Neural progenitor cell (in vitro differentiated cells): ENCODE data around the gene DTNBP1. TPM values are rescaled to one million over a fixed set of nuclear protein-coding genes. Genes with fewer than 3 reads are reported as not detected.

Experiments
- DNase-seq: peaks from one replicate; pipeline ENCODE4 v3.0.0-alpha.2; 2016; ENCODE audit warnings: low spot score
- H2AFZ ChIP-seq: fragments of 200-600 bp; sonication (generic); replicated peaks from 2 replicates; pipeline ENCODE4 v1.6.1; 2016; ENCODE audit warnings: antibody characterized with exemption
- H3F3A ChIP-seq: fragments of 200-600 bp; sonication (generic); 2 replicates; pipeline ENCODE4 v1.6.1; 2016; ENCODE audit warnings: antibody characterized with exemption, low read depth
- H3K27ac ChIP-seq: fragments of 200-600 bp; sonication (generic); 2 replicates; pipeline ENCODE4 v1.5.1; 2016; ENCODE audit warnings: mild to moderate bottlenecking
- H3K27me3 ChIP-seq: fragments of 200-600 bp; sonication (generic); 2 replicates; pipeline ENCODE4 v1.6.1; 2016; ENCODE audit warnings: mild to moderate bottlenecking, moderate library complexity
- H3K36me3 ChIP-seq: fragments of 200-600 bp; sonication (generic); 2 replicates; pipeline ENCODE4 v1.5.1; 2016
- H3K4me1 ChIP-seq: fragments of 200-600 bp; sonication (generic); 2 replicates; pipeline ENCODE4 v1.6.1; 2016; ENCODE audit warnings: mixed run types
- H3K4me2 ChIP-seq: fragments of 200-600 bp; sonication (generic); 2 replicates; pipeline ENCODE4 v1.6.1; 2016
- H3K4me3 ChIP-seq: fragments of 200-600 bp; sonication (generic); 2 replicates; pipeline ENCODE4 v1.5.1; 2016
- H3K79me2 ChIP-seq: fragments of 200-600 bp; sonication (generic); 2 replicates; pipeline ENCODE4 v1.6.1; 2016; ENCODE audit warnings: low read depth
- H3K9ac ChIP-seq: fragments of 200-600 bp; sonication (generic); 2 replicates; pipeline ENCODE4 v1.6.1; 2016
- H3K9me3 ChIP-seq: fragments of 200-600 bp; sonication (generic); 2 replicates; pipeline ENCODE4 v1.5.1; 2016; ENCODE audit warnings: low read depth
- H4K20me1 ChIP-seq: fragments of 200-600 bp; sonication (generic); 2 replicates; pipeline ENCODE4 v1.6.1; 2016; ENCODE audit warnings: low read depth
- H3K27ac Mint-ChIP-seq: 3 replicates; pipeline ENCODE4 v1.8.0; 2021; ENCODE audit warnings: mixed read lengths
- H3K27me3 Mint-ChIP-seq: 2 replicates; pipeline ENCODE4 v1.8.0; 2022; ENCODE audit warnings: low read depth, mild to moderate bottlenecking, inconsistent platforms, moderate library complexity, mixed read lengths; ENCODE audit not compliant: insufficient read depth
- H3K36me3 Mint-ChIP-seq: 3 replicates; pipeline ENCODE4 v1.8.0; 2021; ENCODE audit warnings: mixed read lengths
- H3K4me1 Mint-ChIP-seq: 3 replicates; pipeline ENCODE4 v1.8.0; 2021; ENCODE audit warnings: mixed read lengths
- H3K4me3 Mint-ChIP-seq: 3 replicates; pipeline ENCODE4 v1.8.0; 2021; ENCODE audit warnings: mild to moderate bottlenecking, moderate library complexity, mixed read lengths
- H3K9me3 Mint-ChIP-seq: 3 replicates; pipeline ENCODE4 v1.8.0; 2020; ENCODE audit warnings: mixed read lengths
- CTCF ChIP-seq: fragments of 200-600 bp; sonication (generic); IDR thresholded peaks from 2 replicates; pipeline ENCODE4 v1.5.1; 2017; ENCODE audit warnings: antibody characterized with exemption, mild to moderate bottlenecking
- EZH2 ChIP-seq: fragments of 200-600 bp; sonication (generic); IDR thresholded peaks from 2 replicates; pipeline ENCODE4 v1.6.1; 2017; ENCODE audit warnings: antibody characterized with exemption, mild to moderate bottlenecking, moderate library complexity
- EZH2phosphoT487 ChIP-seq: fragments of 200-600 bp; sonication (generic); IDR thresholded peaks from 2 replicates; pipeline ENCODE4 v1.6.1; 2017; ENCODE audit warnings: antibody characterized with exemption
- total RNA-seq: library from RNA; depleted of rRNA; stranded (reverse); fragments of >200 nt; gene quantifications from 2 replicates; pipeline ENCODE4 v1.2.3, GENCODE V29; 2015; ENCODE audit warnings: low replicate concordance

Gene DTNBP1
- total RNA-seq, 1 donor from 2014 or later: 4.5 TPM

- Mint-ChIP-seq H3K4me3 (no peak overlapping the region), H3K27ac (no peak overlapping the region), H3K4me1 (peaks cover 5% of the 10 kb centered on the region), H3K36me3 (peaks cover 54% of the 10 kb centered on the region), H3K27me3 (peaks cover 2% of the 10 kb centered on the region), H3K9me3 (no peaks in the 10 kb centered on the region)
- Histone ChIP-seq H3K9ac (no peak overlapping the region), H3K79me2 (no peaks in the 10 kb centered on the region), H4K20me1 (peaks cover 8% of the 10 kb centered on the region), H3K36me3 (no peaks in the 10 kb centered on the region), H2AFZ (no peak overlapping the region), H3K9me3 (no peaks in the 10 kb centered on the region), H3K27me3 (no peaks in the 10 kb centered on the region), H3K4me1 (no peaks in the 10 kb centered on the region), H3K4me3 (no peak overlapping the region), H3K4me2 (no peak overlapping the region), H3K27ac (no peak overlapping the region), H3F3A (no peaks in the 10 kb centered on the region)
- TF ChIP-seq CTCF (no peak), EZH2 (no peak), EZH2phosphoT487 (no peak)
- DNase-seq: no peak
Observed at GRCh38 chr6:15508931-15509330, 153.9 kb downstream of the DTNBP1 start.

GRCh38 chr6:15508441-15508871, 154.4 kb downstream of the DTNBP1 start:
- TF ChIP-seq EZH2phosphoT487 (no peak), EZH2 (no peak), CTCF (no peak)
- Mint-ChIP-seq H3K27me3 (peaks cover 2% of the 10 kb centered on the region), H3K4me1 (peaks cover 8% of the 10 kb centered on the region), H3K9me3 (no peaks in the 10 kb centered on the region), H3K27ac (no peak overlapping the region), H3K36me3 (peaks cover 53% of the 10 kb centered on the region), H3K4me3 (no peak overlapping the region)
- no peak for DNase-seq
- no peak overlapping the region for H3K9ac ChIP-seq
- no peaks in the 10 kb centered on the region for H3K27me3 ChIP-seq
- H2AFZ ChIP-seq: no peak overlapping the region
- no peaks in the 10 kb centered on the region for H3K79me2 ChIP-seq
- no peaks in the 10 kb centered on the region for H3K9me3 ChIP-seq
- no peaks in the 10 kb centered on the region for H3K36me3 ChIP-seq
- H3K4me3 ChIP-seq: no peak overlapping the region
- H3K27ac ChIP-seq: no peak overlapping the region
- H3K4me2 ChIP-seq: no peak overlapping the region
- no peaks in the 10 kb centered on the region for H3K4me1 ChIP-seq
- H3F3A ChIP-seq: no peaks in the 10 kb centered on the region
- peaks cover 13% of the 10 kb centered on the region for H4K20me1 ChIP-seq

- no peak overlapping the region for H3K4me3 Mint-ChIP-seq
- peaks cover 20% of the 10 kb centered on the region for H4K20me1 ChIP-seq
- no peak overlapping the region for H3K4me3 ChIP-seq
- no peaks in the 10 kb centered on the region for H3K9me3 ChIP-seq
- DNase-seq: no peak
- no peak overlapping the region for H3K9ac ChIP-seq
- no peak overlapping the region for H2AFZ ChIP-seq
- H3K27me3 Mint-ChIP-seq: peaks cover 2% of the 10 kb centered on the region
- H3F3A ChIP-seq: no peaks in the 10 kb centered on the region
- no peaks in the 10 kb centered on the region for H3K4me1 ChIP-seq
- TF ChIP-seq CTCF (no peak), EZH2phosphoT487 (no peak), EZH2 (no peak)
- H3K27ac ChIP-seq: no peak overlapping the region
- no peaks in the 10 kb centered on the region for H3K36me3 ChIP-seq
- peaks cover 54% of the 10 kb centered on the region for H3K36me3 Mint-ChIP-seq
- H3K4me1 Mint-ChIP-seq: peaks cover 9% of the 10 kb centered on the region
- no peaks in the 10 kb centered on the region for H3K27me3 ChIP-seq
- H3K9me3 Mint-ChIP-seq: no peaks in the 10 kb centered on the region
- H3K27ac Mint-ChIP-seq: no peak overlapping the region
- no peaks in the 10 kb centered on the region for H3K79me2 ChIP-seq
- no peak overlapping the region for H3K4me2 ChIP-seq
Observed at GRCh38 chr6:15507746-15508145, 155.1 kb downstream of the DTNBP1 start.

- Histone ChIP-seq H3F3A (no peaks in the 10 kb centered on the region), H3K36me3 (no peaks in the 10 kb centered on the region), H3K4me3 (no peak overlapping the region), H3K4me2 (no peak overlapping the region), H3K9ac (no peak overlapping the region), H3K4me1 (no peaks in the 10 kb centered on the region), H3K9me3 (no peaks in the 10 kb centered on the region), H3K27me3 (no peaks in the 10 kb centered on the region), H3K27ac (no peak overlapping the region), H2AFZ (no peak overlapping the region), H4K20me1 (peaks cover 21% of the 10 kb centered on the region), H3K79me2 (no peaks in the 10 kb centered on the region)
- Mint-ChIP-seq H3K27ac (peak overlapping the region; percentile 58), H3K4me3 (no peak overlapping the region), H3K9me3 (no peaks in the 10 kb centered on the region), H3K27me3 (peaks cover 7% of the 10 kb centered on the region), H3K36me3 (peaks cover 48% of the 10 kb centered on the region), H3K4me1 (peaks cover 9% of the 10 kb centered on the region)
- TF ChIP-seq EZH2: no peak
- TF ChIP-seq CTCF: no peak
- DNase-seq: no peak
Observed at GRCh38 chr6:15507221-15507620, 155.6 kb downstream of the DTNBP1 start.
